Colonic mucosa (tissue), 4 donors: ENCODE measurements around the gene SENP7. TPM values are rescaled to one million over a fixed set of nuclear protein-coding genes. Genes with fewer than 3 reads are reported as not detected.
"Not testable (repeated sequence)": the region's sequence is repeated elsewhere in the genome, so short reads cannot be mapped to it uniquely, and the experiment has no call there.

Experiments used
- DNase-seq: peaks from one replicate; pipeline ENCODE4 v3.0.0-alpha.2; 2020
- H3K27ac ChIP-seq: fragments of 200-600 bp; one replicate; pipeline ENCODE4 v1.8.0; 2021
- H3K27me3 ChIP-seq: fragments of 200-600 bp; one replicate; pipeline ENCODE4 v1.8.0; 2021
- H3K36me3 ChIP-seq: fragments of 200-600 bp; one replicate; pipeline ENCODE4 v1.8.0; 2021
- H3K4me1 ChIP-seq: fragments of 200-600 bp; one replicate; pipeline ENCODE4 v1.8.0; 2021; ENCODE audit warnings: mild to moderate bottlenecking
- H3K4me3 ChIP-seq: fragments of 200-600 bp; one replicate; pipeline ENCODE4 v1.8.0; 2021
- H3K9ac ChIP-seq, 2 donors: one replicate each; pipeline ENCODE4 v1.7.0; 2013; ENCODE audit warnings: control low read depth in 2 of 2, low read depth in 2 of 2, low read length in 2 of 2
- H3K9me3 ChIP-seq: fragments of 200-600 bp; one replicate; pipeline ENCODE4 v1.8.0; 2021
- intact Hi-C: fragments of 100-400 bp; cut with DNase I; formaldehyde crosslinking; loops from one replicate; pipeline ENCODE4 v1.14.1; 2022
- total RNA-seq, 2 donors: library from RNA; stranded (reverse); fragmentation: NEBNext Ultra II Directional in 1 of 2; extraction: Animal tissue kit (Norgen Biotek cat#: 25700) in 1 of 2; gene quantifications; one replicate each; pipeline ENCODE4 v1.2.1, GENCODE V29; 2021
- TF ChIP-seq, protein P1 (sequence below): fragments of 200-600 bp; IDR thresholded peaks from one replicate; pipeline ENCODE4 v1.8.0; 2022; ENCODE audit warnings: antibody characterized with exemption, mild to moderate bottlenecking
- donor health status: healthy.
- donor health status: DM: no; HTN: no; CAD: no.
- donor health status: DM: no; HTN: no; CAD: no.

SENP7 gene
- total RNA-seq, 2 donors from 2014 or later = 5.6 to 8.6 TPM

DNA sequence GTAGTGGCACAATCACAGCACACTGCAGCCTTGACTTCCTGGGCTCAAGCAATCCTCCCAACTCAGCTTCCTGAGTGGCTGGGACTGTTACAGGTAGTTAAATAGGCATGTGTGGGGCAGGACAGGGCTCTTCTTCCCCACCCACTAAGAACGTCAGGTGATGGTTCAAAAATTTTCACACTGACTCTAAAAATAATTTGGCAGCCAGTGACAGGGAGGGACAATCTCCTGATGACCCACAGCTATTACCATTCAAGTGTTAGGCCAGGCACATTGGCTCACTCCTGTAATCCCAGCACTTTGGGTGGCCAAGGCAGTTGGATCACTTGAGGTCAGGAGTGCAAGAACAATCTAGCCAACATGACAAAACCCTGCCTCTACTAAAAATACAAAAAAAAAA, 36.5 kb upstream of the SENP7 start:
- H3K27ac ChIP-seq = no peak overlapping the region
- H3K9ac ChIP-seq = no peak overlapping the region
- intact Hi-C loops = no loop called here
- H3K27me3 ChIP-seq = no peaks in the 10 kb centered on the region
- H3K36me3 ChIP-seq = no peaks in the 10 kb centered on the region
- H3K9me3 ChIP-seq = no peaks in the 10 kb centered on the region
- DNase-seq = no peak
- no peak overlapping the region for H3K4me3 ChIP-seq
- no peaks in the 10 kb centered on the region for H3K4me1 ChIP-seq
- TF ChIP-seq, protein P1, sequence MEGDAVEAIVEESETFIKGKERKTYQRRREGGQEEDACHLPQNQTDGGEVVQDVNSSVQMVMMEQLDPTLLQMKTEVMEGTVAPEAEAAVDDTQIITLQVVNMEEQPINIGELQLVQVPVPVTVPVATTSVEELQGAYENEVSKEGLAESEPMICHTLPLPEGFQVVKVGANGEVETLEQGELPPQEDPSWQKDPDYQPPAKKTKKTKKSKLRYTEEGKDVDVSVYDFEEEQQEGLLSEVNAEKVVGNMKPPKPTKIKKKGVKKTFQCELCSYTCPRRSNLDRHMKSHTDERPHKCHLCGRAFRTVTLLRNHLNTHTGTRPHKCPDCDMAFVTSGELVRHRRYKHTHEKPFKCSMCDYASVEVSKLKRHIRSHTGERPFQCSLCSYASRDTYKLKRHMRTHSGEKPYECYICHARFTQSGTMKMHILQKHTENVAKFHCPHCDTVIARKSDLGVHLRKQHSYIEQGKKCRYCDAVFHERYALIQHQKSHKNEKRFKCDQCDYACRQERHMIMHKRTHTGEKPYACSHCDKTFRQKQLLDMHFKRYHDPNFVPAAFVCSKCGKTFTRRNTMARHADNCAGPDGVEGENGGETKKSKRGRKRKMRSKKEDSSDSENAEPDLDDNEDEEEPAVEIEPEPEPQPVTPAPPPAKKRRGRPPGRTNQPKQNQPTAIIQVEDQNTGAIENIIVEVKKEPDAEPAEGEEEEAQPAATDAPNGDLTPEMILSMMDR = no peak

DNA sequence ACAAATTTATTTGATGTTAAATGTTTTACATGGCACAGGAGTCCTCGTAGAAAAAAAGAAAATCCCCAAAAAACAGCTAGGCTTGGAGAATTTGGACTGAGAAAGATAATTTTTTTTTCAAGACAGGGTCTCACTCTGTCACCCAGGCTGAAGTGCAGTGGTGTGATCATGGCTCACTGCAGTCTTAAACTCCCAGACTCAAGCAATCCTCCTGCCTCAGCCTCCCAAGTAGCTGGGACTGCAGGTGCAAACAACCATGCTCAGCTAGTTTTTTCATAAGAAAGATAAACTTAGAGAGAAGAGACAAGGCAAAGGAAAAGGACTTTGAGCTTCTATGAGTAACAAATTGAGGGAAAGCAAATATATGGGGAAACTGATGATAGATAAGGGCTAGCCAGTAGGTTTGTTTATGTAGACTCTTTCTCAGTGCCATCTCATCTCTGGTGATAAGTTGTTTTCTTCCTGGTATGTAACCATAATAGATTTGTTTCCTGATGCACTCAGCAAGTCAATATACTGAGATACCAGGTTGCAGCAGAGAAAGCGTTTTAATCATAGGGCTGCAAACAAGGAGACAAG, 35.6 kb upstream of the SENP7 start:
- Histone ChIP-seq H3K9me3 (no peaks in the 10 kb centered on the region), H3K4me1 (no peaks in the 10 kb centered on the region), H3K27ac (no peak overlapping the region), H3K9ac (no peak overlapping the region), H3K27me3 (no peaks in the 10 kb centered on the region), H3K4me3 (no peak overlapping the region), H3K36me3 (no peaks in the 10 kb centered on the region)
- no peak for DNase-seq
- intact Hi-C loops = no loop called here
- TF ChIP-seq, protein P1 = no peak

DNA sequence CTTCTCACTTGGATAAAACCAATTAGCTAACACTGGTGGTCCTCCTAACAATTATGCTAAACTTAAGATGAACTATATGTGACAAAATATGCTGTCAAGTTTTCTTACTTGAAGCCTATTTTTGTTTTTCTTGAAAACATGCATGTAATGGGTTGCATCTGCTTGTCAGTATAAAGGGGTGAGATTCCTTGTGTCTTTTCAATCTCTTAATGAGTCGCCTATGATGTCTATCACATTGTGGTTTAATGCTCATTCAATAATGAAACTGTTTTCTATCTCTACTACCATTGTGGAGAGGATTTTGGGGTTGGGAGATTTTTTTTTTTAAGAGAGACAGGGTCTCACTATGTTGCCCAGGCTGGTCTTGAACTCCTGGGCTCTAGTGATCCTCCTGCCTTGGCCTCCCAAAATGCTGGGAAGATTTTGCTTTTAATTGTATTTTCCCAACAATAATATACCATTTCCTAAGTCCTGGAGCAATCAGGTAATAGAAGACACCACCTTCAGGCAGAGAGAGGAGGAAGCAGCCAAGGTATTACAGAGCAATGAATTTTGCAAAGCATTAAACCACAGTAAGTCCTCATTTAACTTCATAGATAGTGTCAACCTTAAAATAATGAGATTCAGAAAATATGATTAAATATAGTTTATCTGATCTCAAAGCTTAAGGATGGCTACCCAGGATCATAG, 31.3 kb upstream of the SENP7 start:
- Histone ChIP-seq H3K9me3 (no peaks in the 10 kb centered on the region), H3K27ac (no peak overlapping the region), H3K4me1 (no peaks in the 10 kb centered on the region), H3K4me3 (no peak overlapping the region), H3K27me3 (no peaks in the 10 kb centered on the region), H3K9ac (no peak overlapping the region), H3K36me3 (no peaks in the 10 kb centered on the region)
- TF ChIP-seq, protein P1 = no peak
- intact Hi-C loops = no loop called here
- no peak for DNase-seq

DNA sequence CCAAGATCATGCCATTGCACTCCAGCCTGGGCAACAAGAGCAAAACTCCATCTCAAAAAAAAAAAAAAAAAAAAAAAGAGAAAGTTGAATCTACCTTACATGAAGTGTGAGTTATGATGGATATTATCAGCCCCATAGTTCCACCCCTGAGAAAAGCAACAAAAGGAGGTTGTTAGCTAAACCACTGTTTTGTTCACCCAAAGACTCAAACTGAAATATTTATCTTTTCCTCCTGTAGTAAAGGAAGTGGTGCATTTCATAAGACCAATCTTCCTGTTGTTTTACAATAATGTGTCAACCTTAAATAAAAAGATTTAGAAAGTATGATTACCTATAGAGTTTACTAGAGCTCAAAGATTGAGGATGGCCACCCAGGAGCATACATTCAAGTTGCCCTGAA, 29.9 kb upstream of the SENP7 start:
- Histone ChIP-seq H3K9ac (no peak overlapping the region), H3K9me3 (no peaks in the 10 kb centered on the region), H3K27ac (no peak overlapping the region), H3K4me3 (no peak overlapping the region), H3K4me1 (no peaks in the 10 kb centered on the region), H3K27me3 (no peaks in the 10 kb centered on the region), H3K36me3 (no peaks in the 10 kb centered on the region)
- DNase-seq = no peak
- intact Hi-C loops = no loop called here
- TF ChIP-seq, protein P1 = no peak

DNA sequence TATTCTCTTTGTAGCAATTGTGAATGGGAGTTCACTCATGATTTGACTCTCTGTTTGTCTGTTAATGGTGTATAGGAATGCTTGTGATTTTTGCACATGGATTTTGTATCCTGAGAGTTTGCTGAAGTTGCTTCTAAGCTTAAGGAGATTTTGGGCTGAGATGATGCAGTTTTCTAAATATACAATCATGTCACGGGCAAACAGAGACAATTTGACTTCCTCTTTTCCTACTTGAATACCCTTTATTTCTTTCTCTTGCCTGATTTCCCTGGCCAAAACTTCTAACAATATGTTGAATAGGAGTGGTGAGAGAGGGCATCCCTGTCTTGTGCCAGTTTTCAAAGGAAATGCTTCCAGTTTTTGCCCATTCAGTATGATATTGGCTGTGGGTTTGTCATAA, 23.9 kb upstream of the SENP7 start:
- H3K27me3 ChIP-seq, DNase-seq, H3K9me3 ChIP-seq, H3K4me1 ChIP-seq, H3K27ac ChIP-seq, intact Hi-C loops, H3K9ac ChIP-seq, H3K4me3 ChIP-seq, H3K36me3 ChIP-seq: not testable (repeated sequence)

DNA sequence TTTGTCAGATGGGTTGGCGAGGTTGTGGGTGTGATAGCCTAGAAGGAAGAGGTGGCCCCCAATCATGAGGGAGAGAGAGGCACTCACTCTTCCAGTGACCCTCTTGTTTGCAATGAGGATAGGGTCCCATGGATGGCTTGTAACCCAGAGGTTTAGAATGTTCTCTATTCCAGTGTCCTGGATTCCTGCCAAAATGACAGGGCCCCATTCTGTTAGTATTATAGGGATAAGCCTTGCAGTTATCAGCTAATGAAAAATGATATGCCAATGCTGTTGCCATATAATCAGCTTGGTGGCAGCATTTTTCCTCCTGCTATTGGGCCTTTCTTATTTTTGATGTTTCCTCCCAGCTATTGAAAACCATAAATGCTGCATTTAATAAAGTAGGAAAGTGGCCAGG, 23.3 kb upstream of the SENP7 start:
- Histone ChIP-seq H3K9me3 (no peaks in the 10 kb centered on the region), H3K36me3 (no peaks in the 10 kb centered on the region), H3K27ac (no peak overlapping the region), H3K4me3 (no peak overlapping the region), H3K4me1 (no peaks in the 10 kb centered on the region), H3K27me3 (no peaks in the 10 kb centered on the region), H3K9ac (no peak overlapping the region)
- no peak for DNase-seq
- TF ChIP-seq, protein P1 = no peak
- intact Hi-C loops = no loop called here
